Upper lobe of left lung (tissue), 4 donors: ENCODE measurements around the gene UCK2.

ENCODE experiments used
- POLR2A ChIP-seq, 4 donors: fragments of 450-650 bp; IDR thresholded peaks; one replicate each; pipeline ENCODE4 v1.5.1; 2016 to 2017; ENCODE audit warnings: antibody characterized with exemption in 4 of 4, mild to moderate bottlenecking in 2 of 4
- TF ChIP-seq, protein P1 (sequence below), 6 experiments: fragments of 450-650 bp in 4 of 6; fragments of 200-600 bp in 2 of 6; sonication (generic) in 2 of 6; IDR thresholded peaks; one replicate each; pipeline ENCODE4 v1.5.1; 2016 to 2019; ENCODE audit warnings: antibody characterized with exemption in 6 of 6

DNA sequence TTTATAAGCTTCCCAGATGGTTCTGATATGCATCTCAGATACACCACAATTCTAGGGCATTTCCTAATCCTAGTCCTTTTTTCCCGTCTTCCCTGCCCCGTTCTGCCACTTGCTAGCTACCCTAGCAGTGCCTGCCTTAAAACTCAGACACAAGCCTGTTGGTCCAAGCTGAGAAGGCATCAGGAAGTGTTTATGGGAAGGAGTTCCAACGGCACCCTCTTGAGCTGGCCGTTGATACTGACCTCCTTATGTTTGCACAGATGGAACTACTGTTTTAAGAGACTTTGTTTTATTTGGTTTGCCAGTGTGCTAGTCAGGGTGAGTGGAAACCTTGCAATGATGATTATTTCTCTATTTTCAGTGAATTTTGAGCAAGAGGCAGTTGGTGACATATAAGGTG lies 67.2 kb downstream of the UCK2 start:
- TF ChIP-seq, protein P1, sequence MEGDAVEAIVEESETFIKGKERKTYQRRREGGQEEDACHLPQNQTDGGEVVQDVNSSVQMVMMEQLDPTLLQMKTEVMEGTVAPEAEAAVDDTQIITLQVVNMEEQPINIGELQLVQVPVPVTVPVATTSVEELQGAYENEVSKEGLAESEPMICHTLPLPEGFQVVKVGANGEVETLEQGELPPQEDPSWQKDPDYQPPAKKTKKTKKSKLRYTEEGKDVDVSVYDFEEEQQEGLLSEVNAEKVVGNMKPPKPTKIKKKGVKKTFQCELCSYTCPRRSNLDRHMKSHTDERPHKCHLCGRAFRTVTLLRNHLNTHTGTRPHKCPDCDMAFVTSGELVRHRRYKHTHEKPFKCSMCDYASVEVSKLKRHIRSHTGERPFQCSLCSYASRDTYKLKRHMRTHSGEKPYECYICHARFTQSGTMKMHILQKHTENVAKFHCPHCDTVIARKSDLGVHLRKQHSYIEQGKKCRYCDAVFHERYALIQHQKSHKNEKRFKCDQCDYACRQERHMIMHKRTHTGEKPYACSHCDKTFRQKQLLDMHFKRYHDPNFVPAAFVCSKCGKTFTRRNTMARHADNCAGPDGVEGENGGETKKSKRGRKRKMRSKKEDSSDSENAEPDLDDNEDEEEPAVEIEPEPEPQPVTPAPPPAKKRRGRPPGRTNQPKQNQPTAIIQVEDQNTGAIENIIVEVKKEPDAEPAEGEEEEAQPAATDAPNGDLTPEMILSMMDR (IDR thresholded peaks at IDR 0.05), result no peak
- no peak for TF ChIP-seq POLR2A (IDR thresholded peaks at IDR 0.05)
